Endometrium (tissue), 2 donors: ENCODE data around the gene SYNE1.
A peak's percentile ranks its signal among the peaks of the same experiment; 100 is the strongest.
"Not testable (repeated sequence)": the region's sequence is repeated elsewhere in the genome, so short reads cannot be mapped to it uniquely, and the experiment has no call there.

Source experiments
- FAIRE-seq: peaks from 2 replicates; lab custom pipeline; 2012; peaks lifted over from hg19 to GRCh38; lab: Jason Lieb, UNC
- donor health status: control.
- donor health status: control.

SYNE1 gene

DNA sequence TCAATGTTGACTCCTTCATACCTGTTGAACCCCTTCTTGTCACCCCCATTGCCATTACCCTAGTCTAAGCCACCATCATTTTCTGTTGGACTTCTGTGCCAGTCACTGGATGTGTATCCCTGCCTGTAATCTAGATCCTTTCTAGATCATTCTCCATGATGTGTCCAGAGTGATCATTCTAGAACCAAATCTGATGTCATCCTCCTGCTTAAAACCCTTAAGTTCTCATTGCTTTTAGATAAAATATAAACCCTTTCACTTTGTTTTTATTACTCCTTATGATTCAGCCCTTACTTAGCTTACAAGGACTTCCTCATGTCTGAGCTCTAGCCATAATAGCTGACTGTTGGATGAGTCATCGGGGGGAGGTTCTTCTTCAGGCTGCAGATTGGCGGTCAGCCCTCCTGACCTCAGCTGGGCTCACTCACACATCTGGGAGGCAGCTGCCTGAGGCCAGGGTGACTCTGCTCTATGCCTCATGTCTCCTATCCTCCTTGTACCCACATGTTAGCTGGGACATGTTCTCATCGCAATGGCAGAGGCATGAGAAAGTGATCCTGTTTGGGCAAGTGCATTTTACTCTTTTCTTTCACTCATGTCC lies 542.1 kb downstream of the SYNE1 start:
- peak; percentile 94 for FAIRE-seq

DNA sequence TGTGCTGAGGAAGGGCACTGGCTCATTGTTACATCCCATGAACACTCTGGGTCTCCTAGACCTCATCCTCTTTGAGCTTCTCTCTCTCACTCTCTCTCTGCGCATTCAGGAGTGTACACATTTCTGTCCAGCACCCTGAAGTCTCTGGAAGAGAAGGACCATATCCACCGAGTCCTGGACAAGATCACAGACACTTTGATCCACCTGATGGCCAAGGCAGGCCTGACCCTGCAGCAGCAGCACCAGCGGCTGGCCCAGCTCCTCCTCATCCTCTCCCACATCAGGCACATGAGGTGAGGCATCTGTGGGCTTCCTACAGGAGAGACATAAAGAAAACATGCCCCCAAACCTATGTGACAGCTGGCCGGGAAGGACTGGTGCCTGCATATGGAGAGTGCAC lies 542.9 kb downstream of the SYNE1 start:
- no peak for FAIRE-seq

DNA sequence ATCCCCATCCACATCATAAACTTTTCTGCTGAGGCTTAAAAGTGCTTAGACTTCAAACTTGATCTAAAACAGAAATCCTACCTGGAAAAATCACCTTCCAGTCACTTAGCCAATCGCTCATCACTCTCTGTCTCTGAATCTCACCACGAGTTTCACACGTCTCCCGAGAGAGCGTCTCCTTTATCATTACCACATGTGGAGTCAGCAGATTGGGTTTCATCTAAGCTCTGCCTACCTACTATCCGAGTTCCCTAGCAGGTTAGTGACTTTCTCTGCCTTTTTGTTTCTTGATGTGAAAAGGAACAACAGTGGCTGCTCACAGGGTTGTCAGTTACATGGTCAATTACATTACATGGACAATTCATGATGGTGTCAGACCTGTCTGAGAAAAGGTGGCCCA lies 543.5 kb downstream of the SYNE1 start:
- FAIRE-seq, result no peak

DNA sequence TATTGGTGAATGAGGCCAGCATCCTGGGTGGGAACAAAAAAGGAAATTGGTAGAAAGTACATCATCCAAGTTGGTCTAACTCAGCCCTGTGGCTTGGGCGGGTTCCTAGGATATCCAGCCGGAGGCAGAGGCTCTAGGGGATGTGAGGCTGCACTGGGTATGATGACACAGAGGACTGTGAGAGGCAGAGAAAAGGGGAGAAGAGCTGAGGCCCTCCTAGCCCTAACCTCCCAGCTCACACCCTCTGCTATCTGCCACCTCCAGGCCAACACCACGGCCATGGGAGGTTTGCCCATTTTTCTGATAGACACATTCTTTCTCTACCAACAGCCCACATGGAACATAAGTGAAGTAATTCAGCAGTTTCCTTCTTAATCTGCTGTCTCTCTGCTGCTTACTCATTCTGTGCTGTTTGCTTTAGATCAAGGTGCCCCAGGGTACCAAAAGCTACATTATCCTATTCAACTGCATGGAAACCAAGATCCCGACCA lies 545.3 kb downstream of the SYNE1 start:
- FAIRE-seq, result no peak

DNA sequence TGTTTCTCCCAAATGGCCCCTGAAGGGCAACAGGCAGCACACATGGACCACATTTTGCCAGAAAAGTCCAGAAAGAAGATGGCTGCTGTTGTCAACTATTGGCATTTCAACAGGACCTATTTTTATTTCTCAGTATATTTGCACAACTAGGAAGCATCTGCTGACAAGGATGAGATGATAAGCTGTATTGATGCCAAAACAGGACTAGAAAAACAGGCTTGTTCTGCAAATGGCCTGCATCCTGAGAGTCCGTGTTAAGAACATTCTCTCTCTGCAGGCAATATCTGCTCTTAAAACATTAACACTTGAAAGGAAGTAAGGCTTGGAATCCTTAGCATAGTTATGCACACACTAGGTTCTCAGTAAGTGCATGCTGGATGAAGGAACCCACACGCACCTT lies 546.0 kb downstream of the SYNE1 start:
- FAIRE-seq, result no peak

DNA sequence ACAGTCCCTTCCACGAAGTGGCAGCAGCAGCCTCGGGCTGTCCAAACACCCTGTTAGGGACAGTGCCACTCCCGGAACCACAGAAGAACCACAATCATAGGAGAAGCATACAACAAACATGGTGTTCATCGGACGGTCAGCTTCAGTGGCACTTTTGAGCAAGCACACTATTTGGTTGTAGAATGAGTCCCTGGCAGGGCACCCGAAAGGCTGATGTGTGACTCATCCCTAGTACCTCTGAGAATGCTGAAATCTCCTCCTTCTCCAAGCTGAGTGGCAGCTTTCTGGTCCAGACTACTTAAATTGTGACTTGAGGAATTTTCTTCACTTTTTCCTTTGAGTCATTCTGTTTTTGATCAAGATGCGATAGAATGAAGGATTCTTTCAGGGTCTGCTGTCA lies 547.2 kb downstream of the SYNE1 start:
- FAIRE-seq, result no peak

DNA sequence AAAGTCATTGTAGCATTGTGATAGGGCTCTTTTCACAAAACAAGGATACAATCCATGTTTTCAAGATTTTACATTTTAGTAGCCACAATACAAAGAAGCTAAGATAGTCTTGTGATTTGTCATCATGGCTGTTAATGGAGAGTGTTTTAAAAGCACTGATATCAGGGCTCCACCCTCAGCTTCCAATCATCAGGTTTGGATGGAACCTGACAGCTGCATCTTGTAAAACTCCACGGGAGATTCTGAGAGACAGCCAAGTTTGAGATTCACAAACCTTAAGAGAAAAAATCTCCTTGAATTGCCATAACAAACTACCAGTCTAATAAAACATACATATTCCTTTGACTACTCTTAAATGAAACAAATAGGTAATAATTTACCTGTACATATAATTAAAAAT lies 549.5 kb downstream of the SYNE1 start:
- no peak for FAIRE-seq

DNA sequence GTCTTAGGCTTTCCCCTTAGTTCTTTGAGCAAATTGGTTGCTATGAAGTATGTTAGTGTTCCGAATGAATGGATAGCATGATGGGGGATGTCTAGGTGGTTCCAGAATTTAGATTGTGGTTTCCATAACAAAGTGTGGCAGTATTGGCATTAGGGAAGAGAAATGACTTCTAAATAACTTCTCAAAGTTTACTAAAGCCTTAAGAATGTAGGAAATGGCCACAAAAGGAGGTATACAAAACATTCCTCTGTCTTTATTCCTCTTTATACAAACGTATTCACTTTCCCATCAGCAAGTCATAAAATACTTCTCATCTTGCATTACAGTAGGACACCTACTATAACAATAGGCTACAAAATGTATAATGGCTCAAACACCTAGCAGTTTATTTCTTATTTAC lies 550.1 kb downstream of the SYNE1 start:
- no peak for FAIRE-seq

DNA sequence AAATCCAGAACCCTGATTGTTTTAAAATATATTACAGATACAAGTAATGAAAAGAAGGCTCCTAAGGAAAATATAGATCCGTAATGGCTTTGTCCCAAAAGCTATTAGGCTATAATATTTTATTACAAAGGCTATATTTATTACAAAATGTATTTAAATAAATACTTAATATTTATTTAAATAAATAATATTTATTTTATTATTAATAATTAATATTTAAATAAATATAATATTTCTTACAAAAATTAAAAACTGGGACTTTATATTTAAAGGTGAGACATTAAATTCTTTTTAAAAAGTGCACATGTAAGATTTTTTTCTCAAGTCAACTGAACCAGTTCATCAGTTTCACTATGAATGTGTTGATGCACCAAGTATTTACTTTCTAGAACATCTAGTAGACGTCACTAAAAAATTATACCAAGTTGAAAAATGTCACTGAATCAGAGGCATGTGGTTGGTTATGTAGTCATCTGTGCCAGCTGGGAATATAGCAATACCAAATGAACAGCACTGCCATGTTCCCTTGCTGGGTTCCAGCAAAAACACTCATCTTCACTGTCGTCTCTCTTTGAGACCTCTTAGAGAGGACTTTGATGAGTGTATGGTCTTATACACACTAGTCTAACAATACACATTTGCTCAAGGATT lies 550.8 kb downstream of the SYNE1 start:
- FAIRE-seq, result no peak

DNA sequence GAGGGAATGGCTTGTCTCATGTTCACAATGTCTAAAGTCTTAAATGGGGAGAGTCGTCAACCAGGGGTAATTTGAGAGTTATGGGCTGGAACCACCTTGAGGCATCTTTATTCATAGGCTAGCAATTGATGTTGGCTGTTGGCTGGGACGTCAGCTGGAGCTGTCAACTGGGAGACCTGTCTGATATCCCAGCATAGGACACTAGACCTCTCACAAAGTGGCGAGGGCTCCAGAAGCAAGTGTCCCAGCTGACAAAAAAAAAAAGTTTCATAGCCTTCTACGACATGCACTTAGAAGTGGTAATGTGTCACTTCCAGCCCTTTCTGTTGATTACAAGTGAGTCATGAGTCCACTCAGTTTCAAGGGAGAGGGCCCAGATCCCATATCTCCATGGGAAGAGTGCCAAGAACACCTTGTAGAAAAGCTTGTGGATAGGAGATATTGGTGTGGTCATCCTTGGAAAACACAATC lies 551.7 kb downstream of the SYNE1 start:
- no peak for FAIRE-seq

DNA sequence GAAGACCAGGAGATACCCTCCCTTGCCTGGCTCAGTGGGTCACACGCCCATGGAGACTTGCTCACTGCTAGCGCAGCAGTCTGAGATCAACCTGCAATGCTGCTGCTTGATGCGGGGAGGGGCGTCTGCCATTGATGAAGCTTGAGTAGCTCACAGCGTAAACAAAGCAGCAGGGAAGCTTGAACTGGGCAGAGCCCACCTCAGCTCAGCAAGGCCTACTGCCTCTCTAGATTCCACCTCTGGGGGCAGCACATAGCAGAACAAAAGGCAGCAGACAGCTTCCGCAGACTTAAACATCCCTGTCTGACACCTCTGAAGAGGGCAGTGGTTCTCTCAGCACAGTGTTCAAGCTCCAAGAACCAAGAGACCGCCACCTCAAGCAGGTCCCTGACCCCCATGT lies 558.4 kb downstream of the SYNE1 start:
- no peak for FAIRE-seq

DNA sequence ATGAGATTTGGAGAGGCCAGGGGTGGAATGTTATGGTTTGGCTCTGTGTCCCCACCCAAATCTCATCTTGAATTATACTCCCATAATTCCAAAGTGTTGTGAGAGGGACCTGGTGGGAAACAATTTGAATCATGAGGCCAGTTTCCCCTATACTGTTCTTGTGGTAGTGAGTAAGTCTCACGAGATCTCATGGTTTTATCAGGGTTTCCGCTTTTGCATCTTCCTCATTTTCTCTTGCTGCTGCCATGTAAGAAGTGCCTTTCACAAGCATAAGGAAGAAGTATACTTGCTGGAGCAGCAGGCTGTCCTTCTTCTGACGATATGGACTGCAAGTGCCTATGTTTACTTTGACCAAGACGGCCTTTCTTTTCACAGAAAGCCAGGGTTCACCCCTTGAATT lies 559.2 kb downstream of the SYNE1 start:
- no peak for FAIRE-seq

DNA sequence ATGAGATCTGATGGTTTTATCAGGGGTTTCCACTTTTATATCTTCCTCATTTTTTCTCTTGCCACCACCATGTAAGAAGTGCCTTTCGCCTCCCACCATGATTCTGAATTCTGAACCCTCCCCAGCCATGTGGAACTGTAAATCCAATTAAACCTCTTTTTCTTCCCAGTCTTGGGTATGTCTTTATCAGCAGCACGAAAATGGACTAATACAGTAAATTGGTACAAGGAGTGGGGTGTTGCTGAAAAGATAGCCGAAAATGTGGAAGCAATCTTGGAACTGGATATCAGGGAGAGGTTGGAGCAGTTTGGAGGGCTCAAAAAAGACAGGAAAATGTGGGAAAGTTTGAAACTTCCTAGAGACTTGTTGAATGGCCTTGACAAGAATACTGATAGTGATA lies 560.9 kb downstream of the SYNE1 start:
- FAIRE-seq, result not testable (repeated sequence)

DNA sequence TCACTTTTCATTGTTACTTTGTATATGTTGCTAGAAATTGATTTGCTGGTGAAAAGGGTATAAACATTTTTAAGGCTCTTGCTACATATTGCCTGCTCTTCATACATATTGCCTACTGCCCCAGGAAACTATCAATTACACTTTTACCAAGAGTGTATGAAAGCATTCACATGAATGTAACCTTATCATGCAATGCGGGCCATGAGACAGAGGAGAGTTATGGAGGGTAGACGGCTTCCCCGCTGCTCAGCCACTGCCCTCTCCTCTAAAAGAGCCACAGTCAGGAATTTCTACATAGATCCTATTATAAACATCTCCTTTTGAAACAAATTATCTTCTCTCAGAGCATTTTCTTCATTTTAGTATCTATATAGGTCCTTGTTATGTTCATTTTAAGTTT lies 565.3 kb downstream of the SYNE1 start:
- no peak for FAIRE-seq
